IMR-90 (cell line): ENCODE data around the gene ORC2.

ENCODE experiments used
- CEBPB ChIP-seq: IDR thresholded peaks from 2 replicates; pipeline ENCODE4 v1.6.1; 2012; ENCODE audit warnings: low read depth, low read length, improper control_type of control experiment
- CHD1 ChIP-seq: IDR thresholded peaks from 2 replicates; pipeline ENCODE4 v1.6.1; 2012; ENCODE audit warnings: low read depth, low read length, improper control_type of control experiment
- CTCF ChIP-seq: conservative IDR thresholded peaks from 2 replicates; pipeline ENCODE4 v1.5.1; 2012; ENCODE audit warnings: mild to moderate bottlenecking, low read depth, low read length, improper control_type of control experiment
- ELK1 ChIP-seq: fragments of 150-350 bp; IDR thresholded peaks from 2 replicates; pipeline ENCODE4 v1.6.1; 2016; ENCODE audit warnings: low read depth, mild to moderate bottlenecking, low read length, moderate library complexity, borderline replicate concordance
- MAFK ChIP-seq: IDR thresholded peaks from 2 replicates; pipeline ENCODE4 v1.6.1; 2012; ENCODE audit warnings: low read depth, low read length, improper control_type of control experiment
- MXI1 ChIP-seq: IDR thresholded peaks from 2 replicates; pipeline ENCODE4 v1.6.1; 2012; ENCODE audit warnings: low read depth, mild to moderate bottlenecking, low read length, moderate library complexity, borderline replicate concordance
- POLR2A ChIP-seq: IDR thresholded peaks from 2 replicates; pipeline ENCODE4 v1.6.1; 2012; ENCODE audit warnings: mild to moderate bottlenecking, low read depth, low read length
- RAD21 ChIP-seq: IDR thresholded peaks from 2 replicates; pipeline ENCODE4 v1.6.1; 2012; ENCODE audit warnings: low read length, improper control_type of control experiment
- RCOR1 ChIP-seq: IDR thresholded peaks from 2 replicates; pipeline ENCODE4 v1.6.1; 2012; ENCODE audit warnings: mild to moderate bottlenecking, low read length, improper control_type of control experiment; ENCODE audit not compliant: insufficient replicate concordance
- RFX5 ChIP-seq: IDR thresholded peaks from 2 replicates; pipeline ENCODE4 v1.8.0; 2012; ENCODE audit warnings: low read depth, mild to moderate bottlenecking, low read length, moderate library complexity
- SMC3 ChIP-seq: fragments of 150-350 bp; IDR thresholded peaks from 2 replicates; pipeline ENCODE4 v1.6.1; 2016; ENCODE audit warnings: low read depth, mild to moderate bottlenecking, antibody characterized with exemption, low read length, moderate library complexity
- USF2 ChIP-seq: fragments of 150-350 bp; IDR thresholded peaks from 2 replicates; pipeline ENCODE4 v1.6.1; 2017; ENCODE audit warnings: mild to moderate bottlenecking, antibody characterized with exemption, low read length, low read depth

GRCh38 chr2:200939832-200940231, 23.6 kb downstream of the ORC2 start:
- TF ChIP-seq POLR2A: no peak
- no peak for TF ChIP-seq SMC3
- no peak for TF ChIP-seq CTCF
- no peak for TF ChIP-seq CEBPB
- TF ChIP-seq MXI1: no peak
- no peak for TF ChIP-seq RFX5
- TF ChIP-seq MAFK: no peak
- no peak for TF ChIP-seq USF2
- no peak for TF ChIP-seq CHD1
- TF ChIP-seq ELK1: no peak
- no peak for TF ChIP-seq RAD21
- no peak for TF ChIP-seq RCOR1
